Adipose tissue (tissue), 3 donors: Measurements from ENCODE around the gene PCGF1. TPM values are rescaled to one million over a fixed set of nuclear protein-coding genes. Genes with fewer than 3 reads are reported as not detected.

ENCODE experiments used
- H3K27ac ChIP-seq: one replicate; pipeline ENCODE4 v1.5.1; 2013; ENCODE audit warnings: low read depth, low read length
- WGBS, 3 donors: extraction: QIAGEN DNeasy Blood & Tissue Kit; methylation state at CpG; one replicate each; pipeline ENCODE4 v1.1.7; 2013; 5-methylcytosine and 5-hydroxymethylcytosine counted together
- polyA plus RNA-seq, 3 donors: library from polyadenylated mRNA; stranded (reverse); fragments of 200-250 nt; gene quantifications; one replicate each; pipeline ENCODE4 v1.2.3, GENCODE V29; 2013
- donor health status: healthy with polysubstance abuse.
- donor health status: Bipolar disorder and iron deficiency.
- donor health status: healthy.

PCGF1 gene
- polyA plus RNA-seq, result 10 to 100 TPM; 11.1 to 22.5 (median 11.5) TPM

DNA sequence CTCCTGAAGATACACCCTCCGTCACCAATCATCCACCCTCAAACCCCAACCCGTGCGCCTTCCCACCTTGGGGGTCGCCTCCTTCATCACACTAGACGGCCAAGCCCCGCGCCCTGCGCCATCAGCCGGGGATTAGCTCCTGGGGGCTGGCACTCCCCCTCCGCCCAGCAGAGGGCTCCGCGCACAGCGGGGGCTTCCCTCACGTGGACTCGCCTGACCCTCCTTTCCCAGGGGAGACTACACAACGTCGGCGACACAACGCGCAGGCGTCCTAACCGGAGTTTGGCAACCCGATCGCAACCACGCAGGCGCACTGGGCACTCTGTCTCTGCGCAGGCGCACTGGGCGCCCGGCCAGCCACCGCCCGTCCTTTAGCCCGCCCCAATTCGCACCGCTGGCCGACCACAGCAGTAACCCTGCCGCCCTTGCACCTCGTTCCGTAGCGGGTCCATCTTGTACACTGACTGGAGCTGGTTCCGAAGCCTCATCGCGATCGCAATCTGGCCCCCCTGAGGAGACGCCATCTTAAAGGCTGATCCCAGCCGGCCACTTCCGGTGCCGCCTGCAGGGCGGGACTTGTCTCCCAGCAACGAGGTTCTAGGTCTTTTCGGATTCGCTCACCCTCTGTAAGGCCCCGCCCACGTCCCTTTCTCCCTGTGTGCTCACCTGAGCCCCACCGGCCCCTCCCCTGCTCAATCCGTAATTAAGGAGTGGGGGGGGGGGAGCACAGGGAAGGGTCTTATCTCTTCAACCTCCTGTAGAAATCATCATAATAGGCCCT, at the start of gene PCGF1:
PCGF1 (minus strand) TSS at position 551 of the 781 bp plus-strand sequence; CDS start at position 524, 27 bp downstream.
- WGBS, 3 donors, result 0 to 1% (median 1%) methylated on average over 55 to 56 of the region's 56 CpGs
- H3K27ac ChIP-seq, result peak within 1 kb of the TSS; percentile 89

GRCh38 chr2:74556831-74557370, 49.4 kb upstream of the PCGF1 start:
- 87 to 97% (median 91%) methylated on average over 6 of the region's 6 CpGs for WGBS, 3 donors
- no peak overlapping the region for H3K27ac ChIP-seq

- H3K27ac ChIP-seq, result no peak overlapping the region
- WGBS, 3 donors, result 72 to 87% (median 74%) methylated on average over 11 to 14 of the region's 14 CpGs
Measured at GRCh38 chr2:74556159-74556558, 48.7 kb upstream of the PCGF1 start.

GRCh38 chr2:74555610-74556103, 48.2 kb upstream of the PCGF1 start:
- 58 to 81% (median 59%) methylated on average over 17 of the region's 17 CpGs for WGBS, 3 donors
- no peak overlapping the region for H3K27ac ChIP-seq

GRCh38 chr2:74554820-74555531, 47.5 kb upstream of the PCGF1 start:
- 2 to 5% (median 2%) methylated on average over 58 of the region's 58 CpGs for WGBS, 3 donors
- no peak overlapping the region for H3K27ac ChIP-seq

- 1% methylated on average over 66 to 73 of the region's 73 CpGs for whole genome bisulfite sequencing, 3 donors
- peak within 1 kb of the TSS; percentile 29 for H3K27ac ChIP-seq
Measured at GRCh38 chr2:74553892-74554819, 46.7 kb upstream of the PCGF1 start, which contains the start of the genes DOK1 and LOXL3. TSS of gene DOK1 (plus strand) at chr2:74554720. CDS start at chr2:74554755, 35 bp downstream. TSS of gene LOXL3 (minus strand) at chr2:74553942. CDS start at chr2:74552634, 1,308 bp downstream.

- WGBS, 3 donors, result 55 to 58% (median 57%) methylated on average over 27 of the region's 27 CpGs
- no peak overlapping the region for H3K27ac ChIP-seq
Measured at GRCh38 chr2:74552914-74553811, 45.7 kb upstream of the PCGF1 start.

DNA sequence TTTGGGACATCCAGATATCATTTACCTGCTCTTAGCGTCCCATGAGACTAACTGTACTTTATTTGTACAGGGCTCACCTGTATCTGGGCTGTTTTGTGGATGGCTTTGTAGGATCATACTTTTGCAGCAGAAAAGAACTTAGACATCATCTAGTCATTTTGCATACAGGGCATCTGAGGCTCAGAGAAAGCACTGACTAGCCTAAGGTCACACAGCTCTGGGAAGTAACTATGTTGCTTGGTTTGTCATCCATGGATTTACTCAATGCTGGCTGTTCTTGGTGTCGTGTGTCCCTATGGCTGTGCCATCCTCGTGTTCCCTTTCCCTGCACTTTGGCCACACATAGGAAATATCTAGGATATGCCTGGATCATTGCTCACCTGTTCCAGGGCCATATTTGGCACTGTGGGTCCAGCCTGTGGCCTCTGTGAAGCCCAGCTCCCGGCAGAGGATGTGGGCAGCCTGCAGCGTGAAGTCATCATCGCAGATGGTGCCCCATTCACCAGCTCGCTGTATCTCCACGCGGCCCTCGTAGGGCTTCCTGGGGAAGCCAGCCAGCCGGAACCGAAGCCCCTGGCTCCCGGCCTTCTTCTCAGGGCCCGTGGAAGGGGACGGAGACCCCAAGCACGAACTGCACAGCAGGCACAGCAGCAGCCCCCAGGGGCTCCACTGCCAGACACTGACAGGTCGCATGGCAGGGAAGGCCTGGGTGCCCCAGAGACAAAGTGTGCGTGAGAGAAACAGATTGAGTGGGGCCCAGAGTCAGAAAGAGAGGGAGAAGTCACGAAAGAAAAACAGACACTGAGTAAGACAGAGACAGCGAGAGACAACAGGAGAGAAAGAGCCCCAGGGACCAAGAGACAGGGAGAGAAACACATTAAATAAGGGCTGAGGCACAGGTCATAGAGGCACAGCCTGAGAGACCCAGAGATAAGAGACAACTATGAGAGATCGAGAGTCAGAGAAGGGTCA, 44.7 kb upstream of the PCGF1 start:
- H3K27ac ChIP-seq, result no peak overlapping the region
- 71 to 83% (median 77%) methylated on average over 21 of the region's 21 CpGs for WGBS, 3 donors

DNA sequence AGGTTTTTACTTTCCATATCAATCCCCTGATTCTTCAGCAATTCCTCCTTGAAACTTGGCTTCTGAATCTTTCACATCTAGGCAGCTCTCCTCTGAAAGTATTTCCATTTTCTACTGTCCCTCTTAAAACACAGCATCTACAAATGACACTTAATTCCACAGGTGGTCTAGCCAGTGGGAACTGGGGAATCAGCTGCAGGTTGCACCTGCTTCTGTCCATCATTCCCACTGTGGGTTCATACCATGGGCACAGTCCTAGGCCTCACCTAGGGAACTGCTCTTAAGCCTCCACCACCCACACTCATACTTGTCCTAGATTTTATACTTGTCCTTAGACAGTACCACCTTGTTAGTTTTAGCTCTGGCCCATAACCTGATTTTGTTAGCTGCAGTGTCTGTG, 44.0 kb upstream of the PCGF1 start:
- no peak overlapping the region for H3K27ac ChIP-seq

DNA sequence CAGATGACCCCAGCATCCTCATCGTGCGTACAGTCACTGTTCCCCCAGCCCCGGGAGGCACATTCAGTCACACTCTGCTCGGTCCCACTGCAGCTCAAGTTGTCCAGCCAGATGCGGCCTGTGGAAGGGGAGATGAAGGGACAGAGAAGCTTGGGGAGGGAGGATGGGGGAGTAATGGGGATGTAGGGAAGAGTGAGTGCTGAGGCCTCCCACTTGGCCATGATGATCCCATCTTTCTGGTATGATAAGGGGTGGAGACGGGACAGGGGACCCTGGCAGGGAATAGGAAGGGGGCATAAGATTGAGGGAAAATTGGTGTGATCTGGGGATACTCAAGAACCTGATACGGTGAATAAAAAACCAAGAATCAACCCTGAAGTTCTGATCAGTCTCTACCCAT, 42.7 kb upstream of the PCGF1 start:
- 92 to 94% (median 92%) methylated on average over 7 of the region's 7 CpGs for WGBS, 3 donors
- no peak overlapping the region for H3K27ac ChIP-seq

DNA sequence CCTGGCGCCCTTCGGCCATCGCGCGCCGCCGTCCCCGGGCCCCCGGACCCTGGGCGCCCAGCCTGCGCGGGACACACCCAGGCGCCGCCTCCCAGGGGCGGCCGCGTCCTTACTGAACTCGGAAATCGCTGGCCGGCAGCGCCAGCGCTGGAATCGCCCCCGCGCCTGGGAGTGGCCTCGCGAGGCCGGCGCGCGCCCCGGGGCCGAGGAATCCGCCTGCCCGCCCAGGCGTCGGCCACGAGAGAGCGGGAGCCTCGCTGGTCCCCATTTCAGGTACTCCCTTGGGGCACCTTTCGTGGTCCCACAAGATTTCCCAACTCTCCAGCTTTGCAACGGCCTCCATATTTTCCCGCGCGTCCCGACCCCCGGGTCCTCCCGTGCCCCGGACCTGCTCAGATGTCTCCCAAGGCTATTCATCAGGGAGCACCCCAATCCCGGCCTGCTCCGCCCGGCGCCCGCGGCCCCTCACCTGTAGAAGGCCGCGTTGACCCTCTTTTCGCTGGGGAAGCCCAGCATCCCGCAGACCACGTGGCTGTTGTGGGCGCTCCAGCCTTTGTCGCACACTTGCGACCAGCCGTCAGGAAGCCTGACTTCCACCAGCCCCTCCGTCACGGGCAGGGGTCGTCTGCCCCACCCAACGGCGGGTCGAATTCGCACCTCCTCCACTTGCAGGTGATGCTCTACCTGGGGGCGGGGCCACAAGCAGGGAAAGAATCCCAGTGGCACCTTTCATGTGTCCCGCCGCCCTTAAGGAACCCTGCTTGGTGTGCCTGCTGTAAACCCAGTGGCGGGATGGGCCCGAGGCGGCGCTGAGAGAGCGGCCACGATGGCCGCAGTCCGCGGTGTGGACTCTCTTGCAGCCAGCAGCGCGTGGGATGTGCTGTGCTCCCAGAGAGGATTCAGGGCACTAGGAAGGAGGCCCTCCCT, 41.7 kb upstream of the PCGF1 start:
- H3K27ac ChIP-seq, result no peak overlapping the region
- 4 to 9% (median 6%) methylated on average over 76 to 85 of the region's 85 CpGs for WGBS, 3 donors

DNA sequence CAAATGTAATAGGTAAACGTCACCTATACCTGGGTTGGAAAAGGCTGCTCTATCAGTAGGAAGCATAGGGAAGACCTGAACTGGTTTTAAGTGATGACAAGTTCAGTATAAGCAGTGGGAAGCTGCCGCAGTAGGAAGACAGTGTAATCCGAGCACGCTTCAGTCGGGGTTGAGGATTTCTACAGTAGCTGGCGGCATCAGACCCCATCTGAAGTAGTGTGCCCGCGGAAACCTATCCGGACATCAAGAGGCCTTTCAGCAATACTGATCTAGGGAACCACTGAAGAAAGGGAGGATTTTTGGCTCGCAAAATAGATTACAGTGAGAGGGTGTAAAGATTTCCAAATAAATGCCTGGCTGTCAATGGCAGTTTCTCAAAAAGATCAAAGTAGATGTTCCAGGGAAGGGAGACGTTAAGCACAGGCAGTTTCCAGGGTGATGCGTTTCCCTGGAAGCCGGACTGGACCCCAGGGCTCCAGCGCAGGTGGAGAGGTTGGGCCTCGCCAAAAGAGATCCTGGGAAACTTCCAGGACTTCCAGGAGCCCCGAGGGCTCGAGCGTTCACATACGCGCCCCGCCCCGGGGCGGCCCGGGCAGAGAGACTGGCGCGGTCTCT, 40.9 kb upstream of the PCGF1 start:
- 13 to 18% (median 18%) methylated on average over 26 of the region's 26 CpGs for WGBS, 3 donors
- H3K27ac ChIP-seq, result no peak overlapping the region

GRCh38 chr2:74546004-74546403, 38.5 kb upstream of the PCGF1 start:
- no peak overlapping the region for H3K27ac ChIP-seq
- 75 to 96% (median 90%) methylated on average over 3 of the region's 3 CpGs for WGBS, 3 donors

DNA sequence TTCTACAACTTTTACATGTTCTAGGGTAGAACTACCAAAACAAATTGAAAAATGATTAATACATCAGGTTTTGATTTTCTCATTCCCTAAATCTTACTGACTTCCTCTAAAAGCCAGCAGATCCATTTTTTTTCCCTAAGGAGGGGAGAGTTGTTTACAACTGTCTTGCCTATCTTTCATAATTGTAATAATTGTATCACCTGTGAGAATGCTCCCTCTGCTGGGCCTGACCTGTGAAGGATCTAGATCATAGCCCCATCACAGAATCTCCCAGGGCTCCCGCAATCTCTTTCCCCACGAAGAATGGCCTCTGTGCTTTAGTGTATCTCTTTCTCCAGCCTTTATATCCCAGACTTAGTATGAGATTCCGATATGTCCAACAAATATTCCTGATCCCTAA, 37.1 kb upstream of the PCGF1 start:
- 87 to 92% (median 90%) methylated on average over 3 of the region's 3 CpGs for WGBS, 3 donors

GRCh38 chr2:74542978-74543377, 35.5 kb upstream of the PCGF1 start:
- no peak overlapping the region for H3K27ac ChIP-seq
- WGBS, 3 donors, result 52 to 82% (median 66%) methylated on average over 1 of the region's 1 CpG

More for the DNA sequence above, 37.1 kb upstream of the PCGF1 start:
- no peak overlapping the region for H3K27ac ChIP-seq
